K562 (cell line): Measurements from ENCODE around the gene DENND10. TPM values are rescaled to one million over a fixed set of nuclear protein-coding genes. Genes with fewer than 3 reads are reported as not detected.

ENCODE experiments used
- CCNT2 ChIP-seq: IDR thresholded peaks from 2 replicates; pipeline ENCODE4 v1.6.1; 2011; ENCODE audit warnings: borderline replicate concordance, low read depth, mild to moderate bottlenecking, moderate library complexity, mixed read lengths, low read length; ENCODE audit not compliant: insufficient read length; ENCODE audit errors: extremely low read depth
- CTCF ChIP-seq, 3 experiments: IDR thresholded peaks in 2 of 3; conservative IDR thresholded peaks in 1 of 3; 2 replicates each; pipeline ENCODE4 v1.5.1; 2011 to 2012; ENCODE audit warnings: low read length in 3 of 3, mild to moderate bottlenecking in 3 of 3, control low read depth in 2 of 3, improper control_type of control experiment in 1 of 3, inconsistent platforms in 1 of 3, low read depth in 1 of 3, mixed read lengths in 1 of 3, moderate library complexity in 1 of 3; ENCODE audit not compliant: insufficient read depth in 2 of 3
- DNMT1 ChIP-seq: fragments of 450-650 bp; IDR thresholded peaks from 2 replicates; pipeline ENCODE4 v1.6.1; 2016; ENCODE audit warnings: antibody characterized with exemption, mild to moderate bottlenecking
- EP400 ChIP-seq: fragments of 450-650 bp; IDR thresholded peaks from 2 replicates; pipeline ENCODE4 v1.6.1; 2017; ENCODE audit warnings: antibody characterized with exemption, mild to moderate bottlenecking, moderate library complexity
- ESRRA ChIP-seq: fragments of 450-650 bp; IDR thresholded peaks from 2 replicates; pipeline ENCODE4 v1.6.1; 2014; ENCODE audit warnings: low read depth, mild to moderate bottlenecking, moderate library complexity, borderline replicate concordance
- FOXK1 ChIP-seq: sonication (generic); formaldehyde crosslinking; IDR thresholded peaks from 2 replicates; pipeline ENCODE4 v1.8.0; 2022; ENCODE audit warnings: missing genetic modification reagents, mild to moderate bottlenecking, borderline replicate concordance
- MCM2 ChIP-seq: fragments of 450-650 bp; IDR thresholded peaks from 2 replicates; pipeline ENCODE4 v1.6.1; 2017; ENCODE audit warnings: low read depth, mild to moderate bottlenecking
- NUFIP1 ChIP-seq: fragments of 450-650 bp; IDR thresholded peaks from 2 replicates; pipeline ENCODE4 v1.6.1; 2018; ENCODE audit not compliant: partially characterized antibody
- POLR2B ChIP-seq: fragments of 450-650 bp; IDR thresholded peaks from 2 replicates; pipeline ENCODE4 v1.6.1; 2018; ENCODE audit warnings: low read depth; ENCODE audit not compliant: partially characterized antibody
- RAD21 ChIP-seq, 2 experiments: fragments of 250-450 bp in 1 of 2; fragments of 450-650 bp in 1 of 2; sonication (Bioruptor Pico) in 1 of 2; formaldehyde crosslinking in 1 of 2; IDR thresholded peaks in 1 of 2; conservative IDR thresholded peaks in 1 of 2; 2 replicates each; pipeline versions ENCODE4 v1.4.0 to v1.8.0; 2020 to 2022; ENCODE audit warnings: mild to moderate bottlenecking in 2 of 2, moderate library complexity in 1 of 2
- ZBTB9 ChIP-seq: fragments of 450-650 bp; formaldehyde crosslinking; IDR thresholded peaks from 2 replicates; pipeline ENCODE4 v1.4.0; 2020; ENCODE audit warnings: mild to moderate bottlenecking, moderate library complexity
- ZEB2 ChIP-seq: fragments of 450-650 bp; IDR thresholded peaks from 2 replicates; pipeline ENCODE4 v1.6.1; 2016
- ZKSCAN3 ChIP-seq: fragments of 250-450 bp; sonication (Bioruptor Pico); IDR thresholded peaks from 2 replicates; pipeline ENCODE4 v1.4.0; 2020
- ZNF263 ChIP-seq: sonication (generic); formaldehyde crosslinking; IDR thresholded peaks from 2 replicates; pipeline ENCODE4 v1.8.0; 2022; ENCODE audit warnings: mild to moderate bottlenecking, missing genetic modification reagents, borderline replicate concordance
- polyA plus RNA-seq, 8 experiments: library from polyadenylated mRNA; depleted of rRNA in 4 of 8; stranded (reverse) in 5 of 8; unstranded in 3 of 8; fragments of >200 nt; fragmentation: Nextera tagmentation in 2 of 8; fragmentation: Illumina TruSeq in 1 of 8; extraction: Ambion mirVana in 2 of 8; extraction: Trizol in 1 of 8; gene quantifications; 2 replicates each; pipeline versions ENCODE4 v1.2.1 to v1.2.3, GENCODE V29; 2011 to 2014; ENCODE audit warnings: inconsistent platforms in 1 of 8, missing spikeins in 1 of 8
- total RNA-seq, 7 experiments: library from RNA; depleted of rRNA in 6 of 7; stranded (reverse); fragments of >200 nt in 6 of 7; fragmentation: Illumina TruSeq in 2 of 7; extraction: Trizol in 2 of 7; gene quantifications; 2 replicates each; pipeline versions ENCODE4 v1.2.1 to v1.2.3, GENCODE V29; 2011 to 2021; ENCODE audit warnings: low replicate concordance in 1 of 7
- TF ChIP-seq, protein P1 (sequence below): fragments of 250-450 bp; sonication (Bioruptor Pico); IDR thresholded peaks from 2 replicates; pipeline ENCODE4 v1.8.0; 2021; ENCODE audit warnings: mild to moderate bottlenecking, moderate library complexity
- TF ChIP-seq, protein P2 (sequence below): fragments of 450-650 bp; formaldehyde crosslinking; IDR thresholded peaks from 2 replicates; pipeline ENCODE4 v1.4.0; 2022; ENCODE audit warnings: missing genetic modification characterization
- TF ChIP-seq, protein P3 (sequence below): fragments of 250-450 bp; sonication (Bioruptor Pico); IDR thresholded peaks from 2 replicates; pipeline ENCODE4 v1.5.0; 2020; ENCODE audit warnings: mild to moderate bottlenecking
- TF ChIP-seq, protein P4 (sequence below): fragments of 250-450 bp; sonication (Bioruptor Pico); IDR thresholded peaks from 2 replicates; pipeline ENCODE4 v1.8.0; 2021; ENCODE audit warnings: borderline replicate concordance, mild to moderate bottlenecking, moderate library complexity; ENCODE audit not compliant: poor library complexity, severe bottlenecking

Gene DENND10
- total and polyA plus RNA-seq, 9 of the 15 experiments (the other 6 are each of a cell fraction or from before 2014, with no cell fraction given): 9.4 to 20.0 (median 12.5) TPM

DNA sequence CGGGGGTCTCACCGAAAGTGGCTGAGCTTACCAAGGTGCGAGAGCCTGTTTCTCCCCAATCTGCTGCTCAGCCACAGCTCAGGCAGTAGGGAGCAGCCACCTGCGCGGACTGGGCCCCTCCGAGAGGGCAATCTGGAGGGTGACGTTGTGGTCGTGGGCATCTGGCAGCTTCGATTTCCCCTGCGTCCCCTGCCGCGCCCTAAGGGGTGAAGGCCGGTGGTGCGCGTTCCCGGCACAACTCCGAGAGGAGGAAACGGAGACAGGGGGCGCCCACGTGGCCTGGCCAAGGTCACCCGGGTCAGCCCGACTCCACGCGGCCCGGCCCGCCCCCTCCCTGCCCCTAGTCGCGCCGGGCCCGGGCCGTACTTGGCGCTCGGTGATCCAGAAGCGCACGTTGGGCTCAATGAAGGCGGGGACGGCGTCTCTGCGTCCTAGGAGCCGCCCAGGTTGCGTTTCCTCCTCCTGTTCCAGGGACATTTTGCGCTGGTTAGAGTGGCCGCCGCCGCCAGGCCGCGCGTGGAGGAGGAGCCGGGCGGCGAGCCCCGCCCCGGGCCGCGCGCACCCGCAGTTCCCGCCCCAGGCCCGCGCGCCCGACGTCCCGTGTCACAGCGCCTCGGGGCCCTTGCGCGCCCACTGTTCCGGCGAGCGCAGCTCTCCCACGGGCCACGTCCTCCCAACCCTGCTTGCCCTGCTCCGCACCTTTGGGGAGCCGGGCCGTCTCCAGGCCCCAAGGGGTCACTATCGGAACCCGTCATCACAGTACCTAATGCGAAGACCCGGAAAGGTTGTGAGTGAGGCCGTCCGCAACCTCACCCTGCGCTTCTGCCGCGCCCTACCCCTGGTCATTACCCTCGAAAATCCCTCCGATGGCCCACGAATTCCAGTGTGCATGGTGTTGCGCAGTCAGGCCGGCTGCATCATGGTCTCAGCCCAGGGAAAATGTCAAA lies 61.5 kb downstream of the DENND10 start, which contains the start of gene SFXN4 (continued):
- TF ChIP-seq, protein P1, sequence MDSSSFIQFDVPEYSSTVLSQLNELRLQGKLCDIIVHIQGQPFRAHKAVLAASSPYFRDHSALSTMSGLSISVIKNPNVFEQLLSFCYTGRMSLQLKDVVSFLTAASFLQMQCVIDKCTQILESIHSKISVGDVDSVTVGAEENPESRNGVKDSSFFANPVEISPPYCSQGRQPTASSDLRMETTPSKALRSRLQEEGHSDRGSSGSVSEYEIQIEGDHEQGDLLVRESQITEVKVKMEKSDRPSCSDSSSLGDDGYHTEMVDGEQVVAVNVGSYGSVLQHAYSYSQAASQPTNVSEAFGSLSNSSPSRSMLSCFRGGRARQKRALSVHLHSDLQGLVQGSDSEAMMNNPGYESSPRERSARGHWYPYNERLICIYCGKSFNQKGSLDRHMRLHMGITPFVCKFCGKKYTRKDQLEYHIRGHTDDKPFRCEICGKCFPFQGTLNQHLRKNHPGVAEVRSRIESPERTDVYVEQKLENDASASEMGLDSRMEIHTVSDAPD (CRISPR knock-in tag): no peak
- TF ChIP-seq ZBTB9 (CRISPR knock-in tag) (peak; percentile 70; the same call in 1 of the 2 replicates), RAD21 (CRISPR knock-in tag; conservative IDR thresholded peaks at IDR 0.05 in 1 of 2, IDR thresholded peaks at IDR 0.05 in 1 of 2) (no peak), ZKSCAN3 (no peak), ZNF263 (CRISPR knock-in tag) (no peak; the same call in 1 of the 2 replicates), NUFIP1 (no peak), CTCF (IDR thresholded peaks at IDR 0.05 in 2 of 3, conservative IDR thresholded peaks at IDR 0.05 in 1 of 3; ENCODE audit: insufficient read depth in 2 of 3, low read depth in 1 of 3, low read length in 3 of 3) (peak in 2 of 3 experiments; percentile 2 to 3; a peak in 1 of 6 replicates), CCNT2 (peak; percentile 77), DNMT1 (no peak), EP400 (peak; percentile 99), FOXK1 (CRISPR knock-in tag) (0 out of 2 replicates have a peak, but pooled peaks have one; percentile 53), ESRRA (peak; percentile 100), MCM2 (no peak), ZEB2 (no peak), POLR2B (peak; percentile 54)
- TF ChIP-seq, protein P2, sequence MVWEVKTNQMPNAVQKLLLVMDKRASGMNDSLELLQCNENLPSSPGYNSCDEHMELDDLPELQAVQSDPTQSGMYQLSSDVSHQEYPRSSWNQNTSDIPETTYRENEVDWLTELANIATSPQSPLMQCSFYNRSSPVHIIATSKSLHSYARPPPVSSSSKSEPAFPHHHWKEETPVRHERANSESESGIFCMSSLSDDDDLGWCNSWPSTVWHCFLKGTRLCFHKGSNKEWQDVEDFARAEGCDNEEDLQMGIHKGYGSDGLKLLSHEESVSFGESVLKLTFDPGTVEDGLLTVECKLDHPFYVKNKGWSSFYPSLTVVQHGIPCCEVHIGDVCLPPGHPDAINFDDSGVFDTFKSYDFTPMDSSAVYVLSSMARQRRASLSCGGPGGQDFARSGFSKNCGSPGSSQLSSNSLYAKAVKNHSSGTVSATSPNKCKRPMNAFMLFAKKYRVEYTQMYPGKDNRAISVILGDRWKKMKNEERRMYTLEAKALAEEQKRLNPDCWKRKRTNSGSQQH: no peak
- TF ChIP-seq, protein P3, sequence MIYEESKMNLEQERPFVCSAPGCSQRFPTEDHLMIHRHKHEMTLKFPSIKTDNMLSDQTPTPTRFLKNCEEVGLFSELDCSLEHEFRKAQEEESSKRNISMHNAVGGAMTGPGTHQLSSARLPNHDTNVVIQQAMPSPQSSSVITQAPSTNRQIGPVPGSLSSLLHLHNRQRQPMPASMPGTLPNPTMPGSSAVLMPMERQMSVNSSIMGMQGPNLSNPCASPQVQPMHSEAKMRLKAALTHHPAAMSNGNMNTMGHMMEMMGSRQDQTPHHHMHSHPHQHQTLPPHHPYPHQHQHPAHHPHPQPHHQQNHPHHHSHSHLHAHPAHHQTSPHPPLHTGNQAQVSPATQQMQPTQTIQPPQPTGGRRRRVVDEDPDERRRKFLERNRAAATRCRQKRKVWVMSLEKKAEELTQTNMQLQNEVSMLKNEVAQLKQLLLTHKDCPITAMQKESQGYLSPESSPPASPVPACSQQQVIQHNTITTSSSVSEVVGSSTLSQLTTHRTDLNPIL (CRISPR knock-in tag): no peak
- TF ChIP-seq, protein P4, sequence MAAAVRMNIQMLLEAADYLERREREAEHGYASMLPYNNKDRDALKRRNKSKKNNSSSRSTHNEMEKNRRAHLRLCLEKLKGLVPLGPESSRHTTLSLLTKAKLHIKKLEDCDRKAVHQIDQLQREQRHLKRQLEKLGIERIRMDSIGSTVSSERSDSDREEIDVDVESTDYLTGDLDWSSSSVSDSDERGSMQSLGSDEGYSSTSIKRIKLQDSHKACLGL: peak; percentile 66
